ENCODE results near the gene PTPRQ.
"Not testable (repeated sequence)": the region's sequence is repeated elsewhere in the genome, so short reads cannot be mapped to it uniquely, and the experiment has no call there.

The PTPRQ gene

DNA sequence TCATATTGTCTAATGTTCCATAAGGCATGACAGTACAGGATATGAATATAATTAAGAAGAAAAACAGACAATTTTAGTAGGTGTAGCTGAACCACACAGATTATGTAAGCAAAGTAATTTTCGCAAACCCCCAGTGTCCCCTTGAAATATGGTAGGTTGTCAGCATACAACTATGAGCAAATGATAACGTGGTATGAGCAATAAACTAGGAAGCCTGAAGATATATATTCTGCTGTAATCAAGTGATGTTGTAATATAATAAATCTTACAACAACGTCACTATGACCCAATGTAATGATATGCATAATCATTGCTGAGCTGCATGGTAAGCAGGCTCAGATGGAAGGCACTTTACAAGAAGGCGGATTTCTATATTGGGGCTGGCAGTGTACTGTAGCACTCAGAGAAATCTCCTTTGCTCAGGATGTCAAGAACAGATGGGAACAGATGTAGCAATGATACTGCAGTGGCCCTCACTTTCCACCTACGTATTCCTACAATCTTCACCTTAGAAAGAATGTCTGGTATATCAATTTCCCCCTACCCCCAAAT lies 215.6 kb downstream of the PTPRQ start:
- DNase-seq, result no peak

DNA sequence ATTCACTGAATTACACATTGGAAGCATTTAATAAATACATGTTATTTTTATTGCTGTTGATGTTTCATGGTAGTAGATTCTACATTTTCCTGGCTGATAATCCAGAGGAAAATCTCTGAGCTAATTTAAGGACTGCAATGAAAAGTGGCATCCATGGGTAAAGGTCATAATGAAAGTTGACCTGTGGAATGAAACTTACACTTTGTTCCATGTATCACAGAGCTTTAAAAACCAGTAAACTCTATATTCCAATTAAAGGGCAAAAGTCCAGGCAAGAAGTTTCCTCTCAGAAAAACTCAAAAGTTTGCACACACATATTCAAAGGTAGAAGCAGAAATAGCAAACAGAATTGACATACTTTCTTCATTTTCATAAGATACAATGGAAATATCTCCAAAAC lies 218.6 kb downstream of the PTPRQ start:
- DNase-seq, result no peak

DNA sequence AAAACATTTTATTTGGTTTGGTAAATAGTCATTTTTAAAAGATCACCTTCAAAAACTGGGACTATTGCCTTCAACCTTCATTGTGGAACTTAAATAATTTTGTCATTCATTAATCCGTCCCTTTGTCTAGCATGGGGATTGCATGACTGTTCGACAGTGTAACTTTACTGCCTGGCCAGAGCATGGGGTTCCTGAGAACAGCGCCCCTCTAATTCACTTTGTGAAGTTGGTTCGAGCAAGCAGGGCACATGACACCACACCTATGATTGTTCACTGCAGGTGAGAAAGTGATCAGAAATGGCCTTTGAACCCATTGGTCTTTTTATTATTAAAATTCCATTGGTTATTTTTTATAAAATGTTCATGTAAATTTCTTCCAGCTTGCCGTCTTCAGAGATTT lies 226.2 kb downstream of the PTPRQ start:
- DNase-seq, result no peak

DNA sequence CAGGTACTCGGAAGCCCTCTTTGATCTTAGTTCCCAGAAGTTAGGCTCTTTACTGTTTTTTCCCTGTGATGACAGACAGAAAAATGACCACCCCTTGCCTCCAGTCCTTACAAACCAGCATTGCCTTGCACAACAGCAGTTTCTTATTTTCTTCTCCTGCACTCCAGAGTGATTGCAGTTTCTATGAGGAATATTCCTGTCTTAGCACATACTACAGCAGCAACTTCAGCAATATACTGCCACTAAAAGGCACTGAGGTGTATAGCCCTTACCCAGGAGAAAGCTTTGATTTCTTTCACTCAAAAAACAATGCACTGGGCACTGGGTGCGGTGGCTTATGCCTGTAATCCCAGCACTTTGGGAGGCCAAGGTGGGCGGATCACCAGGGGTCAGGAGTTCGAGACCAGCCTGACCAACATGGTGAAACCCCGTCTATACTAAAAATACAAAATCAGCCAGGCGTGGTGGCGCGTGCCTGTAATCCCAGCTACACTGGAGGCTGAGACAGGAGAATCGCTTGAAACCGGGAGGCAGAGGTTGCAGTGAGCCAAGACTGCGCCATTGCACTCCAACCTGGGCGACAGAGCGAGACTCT lies 232.1 kb downstream of the PTPRQ start:
- DNase-seq, result not testable (repeated sequence)

DNA sequence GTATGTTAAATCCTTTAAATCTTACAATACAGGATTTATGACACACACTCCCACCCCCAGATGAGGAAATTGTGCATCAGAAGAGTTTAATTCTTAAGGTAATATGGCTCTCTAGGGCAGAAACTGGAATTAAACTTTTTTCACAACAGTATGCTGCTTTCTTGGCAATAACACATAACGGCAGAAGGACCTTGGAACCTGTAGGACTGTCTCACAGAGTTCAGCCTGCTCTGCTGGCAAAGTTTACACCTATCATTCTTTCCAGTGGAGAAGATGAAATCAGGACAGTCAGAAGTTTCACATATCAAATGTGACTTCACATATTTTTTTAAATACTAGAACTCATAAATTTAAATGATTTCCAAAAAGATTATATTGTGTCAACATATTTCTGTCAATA lies 232.8 kb downstream of the PTPRQ start:
- DNase-seq, result no peak

DNA sequence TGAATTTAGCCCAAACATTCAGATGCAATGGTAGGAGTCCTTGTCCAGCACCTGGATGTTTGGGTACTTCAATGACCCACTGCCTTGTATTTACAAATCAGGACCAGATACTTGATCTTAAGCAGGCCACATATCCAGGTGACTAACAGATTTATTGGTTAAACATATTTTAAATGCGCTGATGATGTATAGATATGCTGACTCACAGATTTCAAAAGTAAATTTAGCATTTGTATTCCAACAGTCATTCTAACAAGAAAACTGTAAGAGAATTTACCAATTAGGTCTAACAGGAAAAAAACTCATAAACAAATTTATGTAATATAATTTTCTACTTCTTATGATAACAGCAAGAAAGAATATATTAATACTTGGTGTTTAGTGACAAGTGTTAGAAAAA lies 234.0 kb downstream of the PTPRQ start:
- no peak for DNase-seq

DNA sequence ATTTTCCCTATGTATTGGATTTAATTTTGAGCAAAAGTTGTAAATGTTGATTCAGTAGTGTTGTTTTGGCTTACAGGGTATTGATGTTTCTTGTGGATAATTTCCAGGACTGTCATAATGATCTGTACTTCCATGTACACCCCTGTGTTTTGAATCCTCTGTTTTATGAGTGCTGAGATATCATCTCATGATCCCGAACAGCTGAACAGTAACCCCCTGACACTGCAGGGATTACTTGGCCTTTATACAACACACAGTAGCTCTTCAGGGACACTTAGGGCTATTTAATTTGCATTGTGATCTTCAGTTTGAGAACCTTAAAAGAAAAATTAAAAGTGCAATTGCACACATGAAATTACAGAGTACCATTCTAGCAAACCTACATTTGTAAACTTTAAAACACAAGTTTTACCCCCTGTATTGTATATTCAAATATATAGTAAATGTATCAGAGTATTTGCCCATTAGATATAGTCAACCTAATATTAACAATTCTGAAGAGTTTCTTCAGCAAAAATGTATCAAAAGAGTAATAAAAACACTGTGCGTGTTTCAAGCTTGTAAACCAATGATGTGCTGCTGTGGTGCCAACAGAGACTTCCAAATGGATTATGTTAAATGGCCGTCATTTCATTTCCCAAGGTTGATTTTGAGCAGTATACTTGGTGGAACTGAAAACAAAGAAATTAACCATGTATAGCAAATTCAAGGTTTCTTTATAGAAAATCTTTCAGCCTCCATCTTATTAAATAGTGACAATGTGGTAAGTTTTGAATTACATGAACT lies 235.5 kb downstream of the PTPRQ start:
- no peak for DNase-seq

DNA sequence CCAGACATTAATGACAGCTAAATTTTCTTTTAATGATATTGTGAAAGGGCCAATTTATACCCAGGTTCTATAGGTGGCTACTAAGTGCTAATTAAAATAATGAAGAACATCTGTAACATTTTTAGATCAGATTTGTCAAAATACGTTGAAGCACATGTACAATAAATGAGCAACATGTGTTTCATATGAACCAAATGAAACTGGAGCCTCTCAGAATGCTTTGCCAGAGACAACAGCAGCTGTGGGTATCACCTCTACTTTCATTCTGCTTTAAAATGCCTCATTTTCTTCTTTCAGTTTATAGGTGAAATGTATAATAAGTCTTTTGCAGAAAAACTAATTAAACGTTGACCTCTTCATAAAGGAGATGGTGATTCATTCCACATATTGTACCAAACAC lies 237.3 kb downstream of the PTPRQ start:
- no peak for DNase-seq

DNA sequence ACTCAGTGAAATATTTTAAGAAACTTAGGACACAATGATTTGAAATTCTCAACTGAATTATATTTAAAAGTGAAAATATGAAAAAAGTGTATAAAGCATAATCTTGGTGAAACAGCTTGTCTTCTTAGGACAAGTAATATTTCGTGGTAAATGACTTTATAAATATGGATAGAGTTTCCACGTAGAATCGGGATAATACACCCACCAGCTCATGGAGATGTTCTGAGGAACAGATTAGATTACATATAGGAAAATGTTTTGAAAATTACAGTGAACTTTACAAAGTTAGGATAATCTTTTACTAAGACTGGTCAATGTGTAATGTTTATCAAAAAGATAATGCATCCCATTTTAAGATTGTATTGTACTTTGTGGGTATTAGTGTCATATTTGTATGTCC lies 237.8 kb downstream of the PTPRQ start:
- DNase-seq, result no peak

DNA sequence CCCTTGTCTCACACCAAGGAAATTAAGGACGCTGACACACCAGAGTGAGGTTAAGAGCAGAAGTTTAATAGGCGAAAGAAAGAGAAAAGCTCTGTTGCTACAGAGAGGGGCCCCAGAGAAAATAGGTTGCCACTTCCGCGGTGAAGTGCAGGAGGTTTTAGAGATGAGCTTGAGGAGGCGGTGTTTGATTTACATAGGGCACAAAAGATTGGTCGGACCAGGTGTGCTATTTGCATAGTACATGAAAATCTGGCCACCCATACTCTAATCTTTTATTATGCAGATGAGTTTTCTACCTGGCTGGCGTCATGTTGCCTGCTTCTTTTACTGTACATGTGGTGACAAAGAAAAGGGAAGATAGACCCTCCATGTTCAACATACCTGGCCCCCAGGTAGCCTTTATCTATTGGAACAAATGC lies 240.1 kb downstream of the PTPRQ start:
- DNase-seq, result no peak

DNA sequence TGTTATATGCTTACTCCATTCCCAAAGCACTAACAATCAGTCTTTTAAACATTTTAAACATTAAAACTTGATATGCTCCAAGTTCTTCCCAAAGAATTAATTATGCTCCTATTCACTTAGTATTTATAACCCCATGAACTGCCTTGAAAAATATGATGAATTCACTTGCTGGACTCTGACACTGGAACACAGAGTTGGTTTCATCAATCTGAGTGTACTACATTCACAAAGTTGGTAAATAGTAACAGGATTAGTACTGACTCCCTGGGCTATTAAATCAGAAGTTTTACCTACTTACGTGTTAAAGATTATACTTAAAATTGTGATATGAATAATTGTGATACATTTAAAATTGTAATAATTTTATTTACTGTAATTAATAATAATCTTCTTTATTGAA lies 246.1 kb downstream of the PTPRQ start:
- DNase-seq, result no peak

DNA sequence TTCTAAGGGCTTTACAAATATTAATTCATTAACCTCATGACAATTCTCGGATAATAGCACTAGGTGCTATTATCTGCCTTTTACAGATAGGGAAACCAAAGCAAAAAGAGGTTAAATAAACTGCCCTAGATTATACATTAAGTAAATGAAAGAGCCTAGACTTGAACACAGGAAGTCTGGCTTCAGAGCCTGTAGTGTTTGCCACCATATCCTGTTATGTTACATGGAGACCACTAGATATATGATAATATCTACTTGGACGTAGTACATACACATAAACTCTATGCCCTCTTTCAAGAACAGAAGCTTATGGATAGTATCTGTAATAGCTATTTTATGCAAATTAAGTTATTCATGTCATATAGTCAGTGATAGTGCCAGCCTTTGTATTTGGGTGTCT lies 246.5 kb downstream of the PTPRQ start:
- no peak for DNase-seq

DNA sequence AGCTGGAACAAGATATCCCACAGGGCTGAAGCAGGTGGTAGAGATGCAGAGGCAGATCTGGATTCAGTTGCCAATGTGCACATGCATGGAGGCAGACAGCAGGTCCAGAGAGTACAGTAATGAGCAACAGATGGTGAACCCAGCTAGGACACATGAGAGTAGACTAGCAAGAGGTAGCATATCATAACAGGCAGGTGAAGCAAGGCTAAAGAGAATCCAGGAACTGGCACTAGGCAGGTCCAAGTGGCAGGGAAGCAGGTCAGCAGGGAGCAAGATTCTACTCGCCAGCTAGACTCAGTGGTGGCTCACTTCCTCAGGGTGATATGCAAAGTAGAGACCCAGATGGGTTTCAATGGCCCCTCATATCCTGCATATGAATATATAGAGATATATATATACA lies 248.1 kb downstream of the PTPRQ start:
- DNase-seq, result no peak

DNA sequence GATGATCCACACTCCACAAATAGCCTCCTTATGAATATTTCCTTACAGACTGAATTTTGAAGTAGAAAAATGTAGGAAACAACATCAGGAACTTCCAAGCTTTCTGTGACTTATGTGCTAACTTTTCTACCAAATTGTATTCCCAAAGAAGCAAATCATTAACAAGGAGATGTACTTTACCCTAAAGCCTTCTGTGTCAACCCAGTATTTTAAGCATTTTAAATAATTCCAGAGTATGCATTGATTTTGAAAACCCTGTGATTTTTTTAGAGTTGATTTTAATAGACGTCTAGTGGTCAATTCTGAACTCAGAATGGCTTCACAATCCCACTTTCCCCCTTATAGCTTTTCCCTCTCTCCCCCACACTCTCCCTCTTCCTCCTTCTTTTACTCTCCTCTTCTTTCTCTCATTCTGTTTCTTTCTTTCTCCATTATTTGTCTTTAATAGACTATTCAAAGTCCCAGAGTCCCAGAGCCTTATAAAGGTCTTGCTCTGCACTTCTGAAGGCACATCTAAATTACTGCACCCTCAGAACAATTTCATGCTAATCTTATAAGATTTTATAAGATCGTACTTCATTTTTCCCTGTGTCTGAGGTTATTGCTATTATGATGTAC lies 253.3 kb downstream of the PTPRQ start:
- no peak for DNase-seq

DNA sequence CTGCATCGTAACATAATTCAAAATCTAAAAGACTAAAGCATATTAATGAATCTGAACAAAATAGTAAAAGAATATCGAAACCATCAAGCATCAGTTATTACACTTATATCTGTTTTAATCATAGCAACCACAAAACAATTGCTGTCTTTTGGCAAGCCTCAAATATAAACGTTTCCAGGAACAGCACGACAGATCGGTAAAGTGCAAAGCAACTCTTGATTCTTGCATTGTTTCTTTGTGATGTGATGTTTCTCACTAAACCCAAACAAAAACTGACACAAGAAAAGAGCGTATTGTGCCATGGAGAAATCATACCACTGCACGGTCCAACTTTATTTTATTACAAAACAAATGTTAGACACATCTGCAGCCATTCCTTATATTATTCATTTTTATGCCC lies 254.2 kb downstream of the PTPRQ start:
- no peak for DNase-seq

DNA sequence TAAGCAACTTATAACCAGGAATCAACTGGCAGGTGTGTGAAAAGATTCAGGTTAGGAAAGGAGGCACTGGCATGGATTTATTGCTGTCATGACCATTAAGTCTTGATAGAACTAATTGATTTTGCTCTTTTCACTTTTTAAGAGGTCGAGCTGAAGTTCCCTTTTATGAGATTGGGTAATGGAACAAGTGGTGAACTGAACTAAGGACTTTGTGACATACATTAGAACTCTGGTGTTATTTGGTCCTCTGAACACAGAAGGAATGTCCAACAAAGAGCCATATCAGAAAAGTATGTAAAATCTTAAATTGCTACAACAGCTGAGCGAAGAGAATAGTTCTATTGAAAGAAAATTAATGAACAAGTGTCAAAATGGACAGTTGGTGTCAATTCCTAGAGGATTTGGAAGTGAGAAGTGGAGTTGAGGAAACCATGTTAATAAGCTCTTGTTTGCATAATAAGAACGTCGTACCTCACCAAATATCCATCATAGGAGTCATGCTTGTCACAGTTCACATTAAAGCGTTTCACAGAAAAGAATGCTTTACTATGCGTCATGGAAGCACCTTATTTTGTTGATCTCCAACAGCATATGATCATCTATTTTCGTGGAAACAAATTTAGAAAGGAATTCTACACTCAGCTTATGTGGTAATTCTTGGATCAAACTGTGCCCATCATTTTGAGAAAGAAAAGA lies 255.0 kb downstream of the PTPRQ start:
- DNase-seq, result no peak

DNA sequence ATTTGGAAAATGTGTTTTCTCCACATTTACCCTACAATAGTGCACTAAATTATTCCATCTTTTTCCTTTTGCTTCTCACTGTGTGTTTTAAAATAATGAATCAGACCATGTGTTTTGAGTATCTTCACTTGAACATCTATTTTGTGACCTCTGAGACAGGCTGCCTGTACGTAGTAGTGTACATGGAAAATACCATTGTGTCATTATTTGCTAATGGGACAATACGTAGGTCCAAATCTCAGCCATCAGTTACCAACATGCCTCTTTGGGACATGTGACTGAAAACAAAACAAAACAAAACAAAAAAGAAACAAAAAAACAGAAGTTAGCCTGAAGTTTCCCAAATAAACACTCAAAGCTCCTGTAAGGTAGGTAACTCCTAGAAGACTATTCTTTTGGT lies 256.3 kb downstream of the PTPRQ start:
- DNase-seq, result no peak

DNA sequence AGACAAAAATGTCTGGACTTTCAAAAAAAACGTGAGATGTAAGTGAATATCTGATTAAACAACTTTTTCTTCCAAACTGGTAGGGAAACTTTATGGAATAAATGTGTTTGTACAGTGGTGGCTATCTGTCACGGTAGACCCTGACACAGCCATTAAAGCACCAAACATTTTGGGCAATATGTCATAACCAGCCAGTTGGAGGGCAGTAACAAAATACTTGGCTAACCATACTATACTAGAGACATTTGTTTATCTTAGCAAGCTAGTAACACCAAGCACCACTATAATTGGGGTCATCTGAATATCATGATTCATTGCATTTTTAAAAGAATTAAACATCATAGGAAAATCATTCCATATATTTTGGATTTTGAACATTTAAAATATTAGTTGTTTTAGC lies 257.4 kb downstream of the PTPRQ start:
- DNase-seq, result no peak

DNA sequence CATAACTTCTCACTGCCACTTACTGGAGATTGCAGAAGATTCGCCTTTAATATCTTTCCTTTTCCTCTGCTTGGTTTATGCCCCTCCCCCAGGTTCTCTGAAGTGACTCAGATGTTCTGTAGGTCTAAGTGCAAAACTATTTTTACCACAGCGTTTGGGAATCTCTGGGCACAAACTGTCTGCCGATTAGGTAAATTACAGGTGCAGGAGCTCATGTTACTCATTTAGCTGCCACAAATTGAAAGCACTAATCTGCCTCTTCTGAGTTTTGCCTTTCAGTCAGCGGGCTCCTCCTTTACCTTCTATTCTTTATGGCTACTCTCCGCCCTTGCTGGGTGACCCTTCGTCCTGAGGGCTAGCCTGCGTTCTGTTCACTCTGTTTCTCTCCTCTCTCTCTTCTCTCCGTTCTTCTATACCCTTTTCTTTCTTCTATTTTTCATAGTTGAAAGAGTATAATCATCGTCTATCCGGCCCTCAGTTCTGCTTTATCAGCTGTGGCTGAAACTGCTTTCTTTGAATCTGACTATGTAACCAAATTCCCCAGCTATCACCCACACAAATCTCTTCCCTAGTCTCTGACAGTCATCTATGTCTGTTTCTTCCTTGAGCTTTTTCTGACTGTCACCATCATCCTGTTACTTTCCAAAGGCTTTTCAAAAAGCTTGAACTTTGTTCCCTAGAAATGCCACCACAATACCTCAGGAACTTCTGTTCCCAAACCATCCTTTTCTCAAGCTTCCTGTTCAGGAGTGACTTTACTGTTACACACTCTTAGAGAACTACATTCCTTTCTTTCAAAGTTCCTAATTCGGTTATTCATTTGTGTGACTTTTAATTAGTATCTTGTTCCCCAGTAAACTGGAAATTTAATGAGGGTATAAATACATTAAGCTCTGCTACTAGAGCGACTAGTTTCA lies 259.1 kb downstream of the PTPRQ start:
- DNase-seq, result no peak

DNA sequence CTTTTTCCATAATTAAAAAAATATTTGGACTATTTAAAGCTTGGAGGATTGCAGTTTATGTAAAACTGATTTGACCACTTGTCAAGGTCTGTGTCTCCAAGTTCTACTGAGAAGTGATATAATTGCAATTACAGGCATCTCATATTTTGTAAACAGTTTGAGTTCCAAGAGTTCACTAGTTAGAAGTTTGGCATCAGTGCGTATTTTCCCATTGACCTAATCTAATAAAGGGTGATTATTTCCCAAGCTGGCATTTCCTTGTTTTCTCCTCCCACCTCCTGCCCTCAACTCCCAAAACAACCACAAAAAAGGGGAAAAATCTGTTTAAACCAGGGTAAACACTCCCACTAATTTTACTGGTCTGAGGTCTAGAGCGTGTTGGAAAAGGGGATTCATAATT lies 260.4 kb downstream of the PTPRQ start:
- no peak for DNase-seq

DNA sequence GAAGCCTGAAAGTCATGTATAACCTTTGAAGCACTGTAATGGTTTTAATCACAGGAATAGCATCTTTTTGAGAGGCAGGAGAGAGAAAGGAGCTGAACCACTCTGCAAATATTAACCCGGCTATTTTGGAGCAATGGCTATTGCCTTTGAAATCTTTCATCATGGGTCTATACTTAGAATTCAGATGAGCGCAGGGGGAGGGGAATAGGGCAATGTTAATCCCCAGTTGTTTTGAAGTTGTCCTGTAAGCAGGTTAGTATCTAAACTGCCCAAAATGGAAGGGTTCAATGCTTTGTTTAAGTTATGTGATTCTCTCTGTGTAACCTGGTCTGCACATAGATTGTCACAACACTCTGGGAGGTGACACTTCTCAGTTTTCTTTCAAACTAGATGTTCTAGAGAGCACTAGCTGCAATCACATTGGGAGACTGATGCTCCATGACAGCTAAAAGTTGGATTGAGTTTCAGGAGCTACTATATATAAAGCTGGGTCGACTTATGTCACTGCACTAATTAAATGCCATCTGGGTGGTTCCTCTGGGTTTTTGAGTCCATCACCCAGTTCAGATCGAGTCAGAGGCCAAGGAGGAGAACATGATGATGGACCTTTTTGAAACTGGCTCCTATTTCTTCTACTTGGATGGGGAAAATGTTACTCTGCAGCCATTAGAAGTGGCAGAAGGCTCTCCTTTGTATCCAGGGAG lies 263.2 kb downstream of the PTPRQ start, which contains the start of gene MYF6:
Gene MYF6 (plus strand): TSS at position 509 of the 704 bp plus-strand sequence. CDS start 86 bp downstream, at position 595.
- no peak for DNase-seq

DNA sequence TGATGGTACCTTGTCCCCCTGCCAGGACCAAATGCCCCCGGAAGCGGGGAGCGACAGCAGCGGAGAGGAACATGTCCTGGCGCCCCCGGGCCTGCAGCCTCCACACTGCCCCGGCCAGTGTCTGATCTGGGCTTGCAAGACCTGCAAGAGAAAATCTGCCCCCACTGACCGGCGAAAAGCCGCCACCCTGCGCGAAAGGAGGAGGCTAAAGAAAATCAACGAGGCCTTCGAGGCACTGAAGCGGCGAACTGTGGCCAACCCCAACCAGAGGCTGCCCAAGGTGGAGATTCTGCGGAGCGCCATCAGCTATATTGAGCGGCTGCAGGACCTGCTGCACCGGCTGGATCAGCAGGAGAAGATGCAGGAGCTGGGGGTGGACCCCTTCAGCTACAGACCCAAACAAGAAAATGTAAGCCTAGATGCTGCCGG lies 263.8 kb downstream of the PTPRQ start:
- DNase-seq, result no peak
